Measurements from ENCODE around the gene LRRN2. TPM values are rescaled to one million over a fixed set of nuclear protein-coding genes. Genes with fewer than 3 reads are reported as not detected.

The LRRN2 gene
- total RNA-seq, 4 donors from 2014 or later, result 1.8 to 6.4 (median 4.1) TPM

- ATAC-seq (ENCODE audit: low FRiP score), result no peak
- DNase-seq (ENCODE audit: low spot score), result no peak
- TF ChIP-seq, protein P1, sequence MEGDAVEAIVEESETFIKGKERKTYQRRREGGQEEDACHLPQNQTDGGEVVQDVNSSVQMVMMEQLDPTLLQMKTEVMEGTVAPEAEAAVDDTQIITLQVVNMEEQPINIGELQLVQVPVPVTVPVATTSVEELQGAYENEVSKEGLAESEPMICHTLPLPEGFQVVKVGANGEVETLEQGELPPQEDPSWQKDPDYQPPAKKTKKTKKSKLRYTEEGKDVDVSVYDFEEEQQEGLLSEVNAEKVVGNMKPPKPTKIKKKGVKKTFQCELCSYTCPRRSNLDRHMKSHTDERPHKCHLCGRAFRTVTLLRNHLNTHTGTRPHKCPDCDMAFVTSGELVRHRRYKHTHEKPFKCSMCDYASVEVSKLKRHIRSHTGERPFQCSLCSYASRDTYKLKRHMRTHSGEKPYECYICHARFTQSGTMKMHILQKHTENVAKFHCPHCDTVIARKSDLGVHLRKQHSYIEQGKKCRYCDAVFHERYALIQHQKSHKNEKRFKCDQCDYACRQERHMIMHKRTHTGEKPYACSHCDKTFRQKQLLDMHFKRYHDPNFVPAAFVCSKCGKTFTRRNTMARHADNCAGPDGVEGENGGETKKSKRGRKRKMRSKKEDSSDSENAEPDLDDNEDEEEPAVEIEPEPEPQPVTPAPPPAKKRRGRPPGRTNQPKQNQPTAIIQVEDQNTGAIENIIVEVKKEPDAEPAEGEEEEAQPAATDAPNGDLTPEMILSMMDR (IDR thresholded peaks at IDR 0.05), result no peak
These were observed 40.3 kb downstream of the LRRN2 start for GRCh38 chr1:204645251-204645650.

GRCh38 chr1:204643503-204643902, 42.0 kb downstream of the LRRN2 start:
- no peak for DNase-seq (ENCODE audit: low spot score)
- TF ChIP-seq, protein P1 (IDR thresholded peaks at IDR 0.05), result no peak

DNA sequence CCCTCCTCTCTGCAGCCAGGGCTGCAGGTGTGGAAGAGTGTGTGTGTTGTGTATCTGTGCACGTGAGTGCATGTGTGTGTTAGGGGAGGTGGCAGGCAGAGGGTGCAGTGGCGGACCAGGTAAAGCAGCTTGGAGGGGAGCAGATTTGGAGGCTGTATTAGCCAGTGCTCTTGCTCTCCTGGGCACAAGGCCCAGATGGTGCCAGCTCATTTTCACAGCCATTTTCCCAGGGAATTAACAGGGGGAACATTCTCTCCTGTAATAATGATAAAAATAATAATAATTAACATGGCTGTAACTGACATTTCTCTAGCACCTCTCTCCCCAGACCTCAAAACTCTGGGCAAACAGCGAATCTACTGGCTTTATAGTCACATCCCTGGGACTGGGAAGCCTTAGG, 43.6 kb downstream of the LRRN2 start:
- ATAC-seq (ENCODE audit: low FRiP score) (no peak), DNase-seq (ENCODE audit: low spot score) (no peak)
- TF ChIP-seq, protein P1 (IDR thresholded peaks at IDR 0.05), result no peak

More at GRCh38 chr1:204643503-204643902, 42.0 kb downstream of the LRRN2 start:
- ATAC-seq (ENCODE audit: low FRiP score), result no peak

- TF ChIP-seq, protein P1 (IDR thresholded peaks at IDR 0.05), result no peak
- ATAC-seq (ENCODE audit: low FRiP score), result no peak
- no peak for DNase-seq (ENCODE audit: low spot score)
These were observed 44.1 kb downstream of the LRRN2 start for GRCh38 chr1:204641455-204641854.

DNA sequence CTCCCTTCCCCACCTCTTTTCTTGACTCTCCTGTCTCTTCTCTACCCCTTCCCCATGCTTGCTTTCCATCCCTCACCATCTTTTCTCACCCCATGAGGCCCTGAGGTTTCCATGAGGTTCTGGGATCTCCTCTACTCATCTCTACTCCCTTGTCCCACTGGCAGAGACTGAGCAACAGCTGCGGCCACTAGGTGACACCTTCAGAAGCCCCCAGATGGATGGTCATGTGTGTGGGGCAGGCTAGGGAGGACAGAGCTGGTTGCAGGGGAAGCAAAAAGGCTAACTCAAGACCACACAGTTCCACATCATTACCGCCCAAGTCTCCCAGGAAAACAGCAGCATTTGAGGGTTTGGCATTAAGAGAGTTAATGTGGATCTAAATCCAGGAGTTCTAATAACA, 45.0 kb downstream of the LRRN2 start:
- ATAC-seq (ENCODE audit: low FRiP score) (no peak), DNase-seq (ENCODE audit: low spot score) (no peak)
- TF ChIP-seq, protein P1 (IDR thresholded peaks at IDR 0.05), result no peak

DNA sequence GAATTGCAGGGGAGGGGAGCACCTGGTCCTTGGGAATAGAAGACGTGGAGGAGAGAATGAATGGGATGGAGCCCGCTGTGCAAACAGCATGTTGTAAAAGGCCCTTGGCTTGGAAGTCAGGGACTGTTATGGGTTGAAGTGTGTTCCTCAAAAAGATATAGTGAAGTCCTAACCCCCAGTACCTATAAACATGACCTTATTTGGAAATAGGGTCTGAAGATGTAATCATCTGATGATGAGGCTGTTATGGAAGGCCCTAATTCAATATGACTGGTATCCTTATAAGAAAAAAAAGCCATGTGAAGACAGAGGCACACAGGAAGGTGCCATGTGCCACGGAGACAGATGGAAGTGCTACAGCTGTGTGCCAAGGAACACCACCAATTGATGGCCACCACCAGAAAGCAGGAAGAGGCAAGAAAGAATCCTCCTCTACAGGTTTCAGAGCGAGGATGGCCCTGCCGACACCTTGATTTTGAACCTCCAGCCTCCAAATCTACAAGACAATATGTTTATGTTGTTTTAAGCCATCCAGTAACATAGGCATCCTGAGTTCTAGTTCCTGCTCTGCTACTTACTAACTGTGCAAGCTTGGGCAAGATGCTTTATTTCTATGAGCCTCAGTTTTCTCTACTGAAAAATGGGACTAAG, 51.2 kb downstream of the LRRN2 start:
- DNase-seq (ENCODE audit: low spot score) (no peak), ATAC-seq (ENCODE audit: low FRiP score) (no peak)
- TF ChIP-seq, protein P1 (IDR thresholded peaks at IDR 0.05), result no peak

DNA sequence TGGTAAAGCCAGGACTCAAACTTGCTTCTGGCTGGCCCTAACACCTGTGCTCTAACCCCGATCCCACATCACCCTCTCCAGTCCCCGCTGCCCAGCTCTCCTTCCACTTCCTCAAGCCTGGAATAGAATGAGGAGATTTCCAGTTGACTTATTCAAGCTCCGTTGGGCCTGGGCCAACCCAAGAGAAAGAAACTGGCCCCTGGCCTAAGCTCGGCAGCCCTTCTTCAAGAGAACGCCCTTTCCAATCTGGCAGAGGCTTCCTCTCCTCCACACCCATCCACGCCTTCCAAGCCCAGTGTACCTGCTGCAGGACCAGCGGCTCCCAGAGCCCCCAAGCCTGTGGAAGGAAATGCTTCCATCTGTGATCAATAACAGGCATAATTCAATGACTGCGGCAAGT, 51.9 kb downstream of the LRRN2 start:
- ATAC-seq (ENCODE audit: low FRiP score), result no peak
- TF ChIP-seq, protein P1 (IDR thresholded peaks at IDR 0.05), result no peak
- DNase-seq (ENCODE audit: low spot score), result no peak
